ENCODE measurements around the gene OR6P1. TPM values are rescaled to one million over a fixed set of nuclear protein-coding genes. Genes with fewer than 3 reads are reported as not detected.

OR6P1 gene
- total RNA-seq, 1 donor from 2014 or later: not detected

Other genes with a start within 250 kb of the OR6P1 start
- not detected for gene CD1B, start 239.0 kb downstream of the OR6P1 start, total RNA-seq
- not detected for gene CD1E, start 216.7 kb downstream of the OR6P1 start, total RNA-seq
- not detected for gene OR10T2, start 171.1 kb downstream of the OR6P1 start, total RNA-seq
- not detected for gene OR10K2, start 144.3 kb downstream of the OR6P1 start, total RNA-seq
- not detected for gene OR10K1, start 108.7 kb downstream of the OR6P1 start, total RNA-seq
- not detected for gene OR10R2, start 98.4 kb downstream of the OR6P1 start, total RNA-seq
- gene OR6Y1, start 16.2 kb downstream of the OR6P1 start, total RNA-seq: not detected
- gene OR10X1, start 9.3 kb upstream of the OR6P1 start, total RNA-seq: not detected
- gene OR10Z1, start 34.7 kb upstream of the OR6P1 start, total RNA-seq: not detected
- gene SPTA1, start 116.1 kb upstream of the OR6P1 start, total RNA-seq: not detected
- gene OR6K2, start 130.1 kb upstream of the OR6P1 start, total RNA-seq: not detected
- not detected for gene OR6K3, start 150.1 kb upstream of the OR6P1 start, total RNA-seq
- not detected for gene OR6K6, start 184.1 kb upstream of the OR6P1 start, total RNA-seq
- gene OR6N1, start 201.6 kb upstream of the OR6P1 start, total RNA-seq: not detected
- not detected for gene OR6N2, start 210.6 kb upstream of the OR6P1 start, total RNA-seq

All from esophagus mucosa (tissue), 1 donor.